ENCODE results near the gene DDX27.

The DDX27 gene

DNA sequence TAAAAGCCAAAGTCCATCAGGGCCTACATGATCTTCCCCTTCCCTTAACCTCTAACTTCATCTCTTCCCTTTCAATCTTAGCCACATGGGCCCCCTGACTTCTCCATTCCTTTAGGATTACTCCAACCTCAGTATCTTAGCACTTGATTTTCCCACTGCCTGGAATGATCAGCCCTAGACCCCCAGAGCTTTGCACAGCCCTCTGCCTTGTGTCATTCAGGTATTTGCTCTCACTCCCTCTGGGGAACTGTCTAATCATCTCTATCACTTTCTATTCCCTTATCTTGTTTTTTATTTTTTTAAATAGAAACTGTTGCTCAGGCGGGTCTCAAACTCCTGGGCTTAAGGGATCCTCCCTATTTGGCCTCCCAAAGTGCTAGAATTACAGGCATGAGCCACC lies 72.0 kb downstream of the DDX27 start:
- no peak for DNase-seq (ENCODE audit: low read depth)

DNA sequence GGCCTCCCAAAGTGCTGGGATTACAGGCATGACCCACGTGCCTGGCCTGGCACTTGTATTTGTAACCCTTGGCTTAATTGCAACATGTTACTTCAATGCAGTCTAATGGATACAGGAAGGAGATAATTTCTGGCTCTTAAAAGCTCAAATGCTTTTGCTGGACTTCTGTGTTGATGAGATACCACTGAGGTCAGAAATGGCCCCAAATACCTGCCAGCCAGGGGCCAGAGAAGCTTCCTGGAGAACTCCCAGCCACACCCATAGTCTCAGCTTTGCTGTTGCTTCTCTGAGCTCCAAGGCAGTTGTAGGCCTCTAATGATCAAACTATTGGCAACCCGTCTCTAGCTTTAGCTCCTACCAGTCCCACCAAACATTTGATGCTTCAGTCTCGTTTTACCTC lies 72.8 kb downstream of the DDX27 start:
- DNase-seq (ENCODE audit: low read depth): no peak

DNA sequence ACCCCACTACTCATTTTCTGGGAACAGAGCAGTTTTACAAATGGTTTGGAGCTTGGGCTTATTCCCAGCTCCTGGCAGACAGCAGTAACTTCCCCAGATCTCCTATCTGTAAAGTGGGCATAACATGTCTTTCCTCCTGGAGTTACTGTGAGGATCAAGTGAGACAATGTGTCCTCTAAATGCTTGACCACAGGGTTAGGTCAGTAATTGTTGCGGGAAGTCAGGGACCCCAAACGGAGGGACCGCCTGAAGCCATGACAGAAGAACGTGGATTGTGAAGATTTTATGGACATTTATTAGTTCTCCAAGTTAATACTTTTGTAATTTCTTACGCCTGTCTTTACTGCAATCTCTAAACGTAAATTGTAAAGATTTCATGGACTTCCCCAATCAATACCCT lies 73.9 kb downstream of the DDX27 start:
- no peak for DNase-seq (ENCODE audit: low read depth)

All from stimulated activated CD8-positive, alpha-beta memory T cell treated with anti-CD3 and anti-CD28 coated beads, Interleukin-12 subunit alpha, Interleukin-12 subunit beta, amount 100 ng/mL, for 1 hour (primary cell).